CD14-positive monocyte (primary cell): Measurements from ENCODE around the gene C1orf146. TPM values are rescaled to one million over a fixed set of nuclear protein-coding genes. Genes with fewer than 3 reads are reported as not detected.
"Not testable (repeated sequence)": the region's sequence is repeated elsewhere in the genome, so short reads cannot be mapped to it uniquely, and the experiment has no call there.

Source experiments
- DNase-seq, 3 donors: peaks; one replicate each; pipeline ENCODE4 v3.0.0-alpha.2; 2011 to 2022
- H2AFZ ChIP-seq: 2 replicates; pipeline ENCODE4 v1.6.0; 2012; ENCODE audit warnings: mild to moderate bottlenecking, low read depth, low read length, inconsistent platforms; ENCODE audit not compliant: insufficient read depth, poor library complexity, severe bottlenecking
- H3K27ac ChIP-seq, 2 donors: 1 replicate in 1 of 2; 2 replicates in 1 of 2; pipeline ENCODE4 v1.5.1; 2012 to 2013; ENCODE audit warnings: low read length in 2 of 2, control low read depth in 1 of 2, inconsistent platforms in 1 of 2, low read depth in 1 of 2, mild to moderate bottlenecking in 1 of 2
- H3K27me3 ChIP-seq, 2 donors: one replicate each; pipeline versions ENCODE4 v1.6.0 to v1.6.1; 2011 to 2013; ENCODE audit warnings: low read length in 2 of 2; ENCODE audit not compliant: control insufficient read depth in 2 of 2, insufficient read depth in 2 of 2
- H3K36me3 ChIP-seq, 2 donors: replicated peaks in 1 of 2; 1 replicate in 1 of 2; 2 replicates in 1 of 2; pipeline versions ENCODE4 v1.5.1 to v1.6.1; 2012 to 2013; ENCODE audit warnings: low read length in 2 of 2, control low read depth in 1 of 2, inconsistent platforms in 1 of 2, mild to moderate bottlenecking in 1 of 2; ENCODE audit not compliant: insufficient read depth in 2 of 2, control insufficient read depth in 1 of 2
- H3K4me1 ChIP-seq, 2 donors: 1 replicate in 1 of 2; 2 replicates in 1 of 2; pipeline versions ENCODE4 v1.5.1 to v1.6.1; 2012 to 2013; ENCODE audit warnings: low read length in 2 of 2, control low read depth in 1 of 2, inconsistent platforms in 1 of 2, mild to moderate bottlenecking in 1 of 2, moderate library complexity in 1 of 2; ENCODE audit not compliant: insufficient read depth in 2 of 2, control insufficient read depth in 1 of 2
- H3K4me2 ChIP-seq: replicated peaks from 2 replicates; pipeline ENCODE3; 2012; ENCODE audit warnings: low read length, moderate library complexity, mild to moderate bottlenecking; ENCODE audit not compliant: poor library complexity, severe bottlenecking; ENCODE audit errors: extremely low read depth
- H3K4me3 ChIP-seq, 3 experiments: fragments of 200-600 bp in 1 of 3; sonication (generic) in 1 of 3; replicated peaks in 1 of 3; 1 replicate in 2 of 3; 2 replicates in 1 of 3; pipeline ENCODE4 v1.5.1; 2011 to 2013; ENCODE audit warnings: low read length in 3 of 3, mild to moderate bottlenecking in 3 of 3, control low read depth in 2 of 3, low read depth in 2 of 3, inconsistent platforms in 1 of 3, moderate library complexity in 1 of 3
- H3K79me2 ChIP-seq: 2 replicates; pipeline ENCODE4 v1.6.0; 2012; ENCODE audit warnings: mild to moderate bottlenecking, control low read depth, inconsistent platforms, low read length, moderate library complexity; ENCODE audit not compliant: insufficient read depth
- H3K9ac ChIP-seq: 2 replicates; pipeline ENCODE4 v1.6.0; 2017; ENCODE audit warnings: low read length, mild to moderate bottlenecking; ENCODE audit not compliant: insufficient read depth, poor library complexity, severe bottlenecking
- H3K9me3 ChIP-seq, 2 donors: replicated peaks in 1 of 2; 1 replicate in 1 of 2; 2 replicates in 1 of 2; pipeline versions ENCODE4 v1.5.1 to v1.6.1; 2012 to 2013; ENCODE audit warnings: low read length in 2 of 2, control low read depth in 1 of 2; ENCODE audit not compliant: control insufficient read depth in 1 of 2, insufficient read depth in 1 of 2
- H4K20me1 ChIP-seq: 2 replicates; pipeline ENCODE4 v1.6.0; 2012; ENCODE audit warnings: mild to moderate bottlenecking, low read length, control low read depth, moderate library complexity; ENCODE audit not compliant: insufficient read depth
- H3K27ac Mint-ChIP-seq, 7 donors: one replicate each; pipeline ENCODE4 v1.8.0; 2020; ENCODE audit warnings: mild to moderate bottlenecking in 7 of 7, mixed read lengths in 7 of 7, moderate library complexity in 6 of 7, inconsistent platforms in 2 of 7
- H3K27me3 Mint-ChIP-seq, 3 donors: one replicate each; pipeline ENCODE4 v1.8.0; 2021 to 2022; ENCODE audit warnings: low read depth in 3 of 3, mild to moderate bottlenecking in 3 of 3, mixed read lengths in 3 of 3, moderate library complexity in 3 of 3, inconsistent platforms in 1 of 3
- H3K36me3 Mint-ChIP-seq, 2 donors: one replicate each; pipeline ENCODE4 v1.8.0; 2020; ENCODE audit warnings: mixed read lengths in 2 of 2, inconsistent platforms in 1 of 2, mild to moderate bottlenecking in 1 of 2
- H3K4me1 Mint-ChIP-seq: one replicate; pipeline ENCODE4 v1.8.0; 2020; ENCODE audit warnings: mild to moderate bottlenecking, mixed read lengths
- H3K4me3 Mint-ChIP-seq, 2 donors: one replicate each; pipeline ENCODE4 v1.8.0; 2020; ENCODE audit warnings: mild to moderate bottlenecking in 2 of 2, mixed read lengths in 2 of 2, moderate library complexity in 1 of 2
- H3K9me3 Mint-ChIP-seq, 7 donors: one replicate each; pipeline ENCODE4 v1.8.0; 2020 to 2022; ENCODE audit warnings: mixed read lengths in 7 of 7, mild to moderate bottlenecking in 6 of 7, moderate library complexity in 6 of 7, inconsistent platforms in 2 of 7
- WGBS: methylation state at CpG from one replicate; pipeline ENCODE4 v1.1.5; 2013; ENCODE audit warnings: missing lambda C conversion rate; ENCODE audit not compliant: insufficient coverage; 5-methylcytosine and 5-hydroxymethylcytosine counted together
- intact Hi-C, 2 donors: fragments of 100-400 bp; cut with micrococcal nuclease; formaldehyde crosslinking; loops; one replicate each; pipeline versions ENCODE4 v1.15.0 to v1.15.1; 2023
- polyA plus RNA-seq, 3 donors: library from polyadenylated mRNA; depleted of rRNA in 1 of 3; unstranded in 2 of 3; stranded (reverse) in 1 of 3; fragments of 300-500 nt in 2 of 3; fragments of >200 nt in 1 of 3; fragmentation: Illumina TruSeq in 2 of 3; gene quantifications; 1 replicate in 2 of 3; 2 replicates in 1 of 3; pipeline ENCODE4 v1.2.3, GENCODE V29; 2012 to 2021
- TF ChIP-seq, protein P1 (sequence below): fragments of 200-600 bp; IDR thresholded peaks from one replicate; pipeline ENCODE4 v1.8.0; 2022; ENCODE audit warnings: antibody characterized with exemption, mild to moderate bottlenecking

C1orf146 gene
- polyA plus RNA-seq, 3 donors = not detected

DNA sequence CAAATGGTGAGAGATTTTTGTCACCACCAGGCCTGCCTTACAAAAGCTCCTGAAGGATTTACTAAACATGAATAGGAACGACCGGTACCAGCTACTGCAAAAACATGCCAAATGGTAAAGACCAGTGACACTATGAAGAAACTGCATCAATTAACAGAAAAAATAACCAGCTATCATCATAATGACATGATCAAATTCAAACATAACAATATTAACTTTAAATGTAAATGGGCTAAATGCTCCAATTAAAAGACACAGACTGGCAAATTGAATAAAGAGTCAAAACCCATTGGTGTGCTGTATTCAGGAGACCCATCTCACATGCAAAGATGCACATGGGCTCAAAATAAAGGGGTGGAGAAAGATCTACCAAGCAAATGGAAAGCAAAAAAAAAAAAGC is 63.7 kb downstream of the C1orf146 start:
- Mint-ChIP-seq H3K9me3 (peaks cover 0 to 17% (median 8%) of the 10 kb centered on the region in 7 donors), H3K36me3 (peaks cover 72 to 81% of the 10 kb centered on the region in 2 donors)
- H3K9ac ChIP-seq, H2AFZ ChIP-seq, H3K27ac Mint-ChIP-seq, H3K4me1 Mint-ChIP-seq, H3K27ac ChIP-seq, DNase-seq, H3K9me3 ChIP-seq, H3K4me3 ChIP-seq, H3K79me2 ChIP-seq, H3K4me1 ChIP-seq, H4K20me1 ChIP-seq, H3K27me3 Mint-ChIP-seq, intact Hi-C loops, H3K4me2 ChIP-seq, H3K4me3 Mint-ChIP-seq, H3K27me3 ChIP-seq: not testable (repeated sequence)
- peaks cover 14 to 54% of the 10 kb centered on the region in 2 donors for H3K36me3 ChIP-seq
- no CpG with 5 or more reads among the region's 2 CpGs for WGBS

DNA sequence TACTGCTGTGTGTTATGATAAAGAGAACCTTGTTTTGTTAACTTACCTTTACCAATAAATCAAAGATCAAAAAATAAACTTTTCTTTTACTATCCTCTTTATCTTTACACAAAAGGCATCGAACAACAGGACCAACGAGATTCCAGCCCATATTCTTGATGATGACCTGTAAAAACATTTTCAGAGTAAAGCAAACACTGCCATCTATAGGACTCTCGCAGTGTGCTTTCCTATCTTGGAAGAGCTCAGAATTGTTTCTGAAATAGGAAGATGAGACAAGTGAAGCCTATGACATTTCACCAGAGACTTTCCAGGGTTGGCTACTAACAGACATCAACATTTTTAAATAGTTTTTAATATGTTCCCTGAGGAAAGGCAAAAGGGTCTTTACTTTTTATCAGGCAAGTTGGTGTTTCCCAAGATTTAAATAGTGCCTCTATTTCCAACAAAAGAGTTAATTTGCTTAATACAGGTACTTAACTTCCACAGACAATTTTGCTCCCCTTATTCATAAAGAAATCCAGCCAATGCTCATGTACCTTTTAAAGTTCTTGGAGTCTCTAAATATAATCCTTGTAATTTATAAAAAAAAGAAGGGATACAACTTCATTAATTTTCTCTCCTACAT is 73.8 kb downstream of the C1orf146 start:
- Histone ChIP-seq H3K4me2 (no peak overlapping the region), H3K9me3 (no peaks in the 10 kb centered on the region), H3K27ac (no peak overlapping the region), H2AFZ (no peak overlapping the region), H3K27me3 (no peaks in the 10 kb centered on the region), H3K4me3 (no peak overlapping the region), H3K9ac (no peak overlapping the region), H3K36me3 (peaks cover 25 to 50% of the 10 kb centered on the region in 2 donors), H3K79me2 (no peaks in the 10 kb centered on the region), H4K20me1 (no peaks in the 10 kb centered on the region), H3K4me1 (no peaks in the 10 kb centered on the region)
- no peak overlapping the region for H3K27ac Mint-ChIP-seq
- no peak overlapping the region for H3K4me3 Mint-ChIP-seq
- TF ChIP-seq, protein P1, sequence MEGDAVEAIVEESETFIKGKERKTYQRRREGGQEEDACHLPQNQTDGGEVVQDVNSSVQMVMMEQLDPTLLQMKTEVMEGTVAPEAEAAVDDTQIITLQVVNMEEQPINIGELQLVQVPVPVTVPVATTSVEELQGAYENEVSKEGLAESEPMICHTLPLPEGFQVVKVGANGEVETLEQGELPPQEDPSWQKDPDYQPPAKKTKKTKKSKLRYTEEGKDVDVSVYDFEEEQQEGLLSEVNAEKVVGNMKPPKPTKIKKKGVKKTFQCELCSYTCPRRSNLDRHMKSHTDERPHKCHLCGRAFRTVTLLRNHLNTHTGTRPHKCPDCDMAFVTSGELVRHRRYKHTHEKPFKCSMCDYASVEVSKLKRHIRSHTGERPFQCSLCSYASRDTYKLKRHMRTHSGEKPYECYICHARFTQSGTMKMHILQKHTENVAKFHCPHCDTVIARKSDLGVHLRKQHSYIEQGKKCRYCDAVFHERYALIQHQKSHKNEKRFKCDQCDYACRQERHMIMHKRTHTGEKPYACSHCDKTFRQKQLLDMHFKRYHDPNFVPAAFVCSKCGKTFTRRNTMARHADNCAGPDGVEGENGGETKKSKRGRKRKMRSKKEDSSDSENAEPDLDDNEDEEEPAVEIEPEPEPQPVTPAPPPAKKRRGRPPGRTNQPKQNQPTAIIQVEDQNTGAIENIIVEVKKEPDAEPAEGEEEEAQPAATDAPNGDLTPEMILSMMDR = peak; percentile 62
- 60% methylated on average over 1 of the region's 3 CpGs for WGBS
- H3K9me3 Mint-ChIP-seq = peaks cover 0 to 2% (median 0%) of the 10 kb centered on the region in 7 donors
- no peaks in the 10 kb centered on the region for H3K27me3 Mint-ChIP-seq
- DNase-seq = peak in 2 of 3 donors; percentile 17 to 38
- peaks cover 30 to 55% of the 10 kb centered on the region in 2 donors for H3K36me3 Mint-ChIP-seq
- intact Hi-C loops = loop anchor here (5.0 to 10.0 kb wide), 2 partner anchors 207 to 294 kb away; partner anchors contain the start of gene BTBD8 (in 1 of the 2)
- peaks cover 5% of the 10 kb centered on the region for H3K4me1 Mint-ChIP-seq

Other genes with a start within 250 kb of the C1orf146 start
- not detected for gene EPHX4, start 187.9 kb upstream of the C1orf146 start, polyA plus RNA-seq
- not detected for gene SETSIP, start 142.5 kb upstream of the C1orf146 start, polyA plus RNA-seq
- gene BTBD8, start 137.6 kb upstream of the C1orf146 start, polyA plus RNA-seq = 1 to 10 TPM in 1 of 3 donors, under 1 TPM in 2; 0.44 to 1.1 (median 0.88) TPM
- gene GLMN, start 81.1 kb downstream of the C1orf146 start, polyA plus RNA-seq = 1 to 10 TPM; 2.1 to 4.1 (median 2.6) TPM
- 1 to 10 TPM; 4.4 to 7.8 (median 7.3) TPM for gene RPAP2, start 81.1 kb downstream of the C1orf146 start, polyA plus RNA-seq